HuH-7 (cell line): ENCODE data around the gene MEF2D.

Experiments
- DNase-seq: peaks from one replicate; pipeline ENCODE4 v3.0.0; 2011; ENCODE audit warnings: low spot score

MEF2D gene

GRCh38 chr1:156486421-156487344 is 13.9 kb downstream of the MEF2D start:
- DNase-seq: no peak

- DNase-seq: no peak
Observed at GRCh38 chr1:156485984-156486383, 14.6 kb downstream of the MEF2D start.

GRCh38 chr1:156484480-156485058 is 16.0 kb downstream of the MEF2D start:
- no peak for DNase-seq

- DNase-seq: no peak
Observed at GRCh38 chr1:156483397-156483796, 17.2 kb downstream of the MEF2D start.

- DNase-seq: no peak
Observed at GRCh38 chr1:156482276-156482675, 18.3 kb downstream of the MEF2D start.

GRCh38 chr1:156481527-156481926 is 19.0 kb downstream of the MEF2D start:
- DNase-seq: no peak

GRCh38 chr1:156480411-156481192 is 20.0 kb downstream of the MEF2D start:
- DNase-seq: peak; percentile 83

GRCh38 chr1:156480016-156480370 is 20.6 kb downstream of the MEF2D start:
- no peak for DNase-seq

GRCh38 chr1:156479093-156480015 is 21.2 kb downstream of the MEF2D start:
- DNase-seq: no peak

GRCh38 chr1:156478250-156478627 is 22.3 kb downstream of the MEF2D start:
- no peak for DNase-seq

GRCh38 chr1:156477526-156478249 is 22.9 kb downstream of the MEF2D start:
- no peak for DNase-seq

GRCh38 chr1:156476501-156477298 is 23.9 kb downstream of the MEF2D start:
- no peak for DNase-seq

GRCh38 chr1:156475568-156476500 is 24.7 kb downstream of the MEF2D start:
- no peak for DNase-seq

- DNase-seq: no peak
Observed at GRCh38 chr1:156474966-156475365, 25.6 kb downstream of the MEF2D start.

- DNase-seq: peak; percentile 93
Observed at GRCh38 chr1:156471496-156472490, 28.8 kb downstream of the MEF2D start.

- DNase-seq: no peak
Observed at GRCh38 chr1:156470473-156470872, 30.1 kb downstream of the MEF2D start.

- no peak for DNase-seq
Observed at GRCh38 chr1:156468693-156469345, 31.8 kb downstream of the MEF2D start.
